Measurements from ENCODE around the gene MXRA7. TPM values are rescaled to one million over a fixed set of nuclear protein-coding genes. Genes with fewer than 3 reads are reported as not detected.
"Not testable (repeated sequence)": the region's sequence is repeated elsewhere in the genome, so short reads cannot be mapped to it uniquely, and the experiment has no call there.

The MXRA7 gene
- total RNA-seq, 1 experiment from 2014 or later = 30.8 TPM

- DNase-seq (ENCODE audit: extremely low read depth, low read depth) = peak; percentile 59
Measured at GRCh38 chr17:76736349-76737081, 25.8 kb upstream of the MXRA7 start.

- DNase-seq (ENCODE audit: extremely low read depth, low read depth) = no peak
Measured at GRCh38 chr17:76735586-76736348, 25.0 kb upstream of the MXRA7 start.

DNA sequence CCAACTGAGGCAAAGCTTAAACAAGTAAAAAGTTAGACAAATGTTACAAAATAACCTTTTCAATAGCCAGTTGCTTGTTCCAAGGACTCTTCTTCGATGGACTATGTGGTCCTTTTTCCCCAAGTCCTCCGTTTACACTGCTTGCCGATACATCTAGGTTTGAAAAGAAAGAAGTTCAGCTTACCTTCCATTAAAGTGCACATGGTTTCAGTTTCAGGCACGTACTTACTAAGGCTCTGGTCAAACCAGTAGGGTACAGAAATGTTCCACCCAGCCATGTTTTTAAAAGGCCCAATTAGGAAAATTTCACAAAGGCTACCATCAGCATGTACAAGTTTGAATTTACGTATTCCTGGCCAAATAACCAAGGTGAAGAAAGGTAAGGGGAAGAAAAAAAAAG, 24.2 kb upstream of the MXRA7 start:
- no peak for DNase-seq (ENCODE audit: extremely low read depth, low read depth)

DNA sequence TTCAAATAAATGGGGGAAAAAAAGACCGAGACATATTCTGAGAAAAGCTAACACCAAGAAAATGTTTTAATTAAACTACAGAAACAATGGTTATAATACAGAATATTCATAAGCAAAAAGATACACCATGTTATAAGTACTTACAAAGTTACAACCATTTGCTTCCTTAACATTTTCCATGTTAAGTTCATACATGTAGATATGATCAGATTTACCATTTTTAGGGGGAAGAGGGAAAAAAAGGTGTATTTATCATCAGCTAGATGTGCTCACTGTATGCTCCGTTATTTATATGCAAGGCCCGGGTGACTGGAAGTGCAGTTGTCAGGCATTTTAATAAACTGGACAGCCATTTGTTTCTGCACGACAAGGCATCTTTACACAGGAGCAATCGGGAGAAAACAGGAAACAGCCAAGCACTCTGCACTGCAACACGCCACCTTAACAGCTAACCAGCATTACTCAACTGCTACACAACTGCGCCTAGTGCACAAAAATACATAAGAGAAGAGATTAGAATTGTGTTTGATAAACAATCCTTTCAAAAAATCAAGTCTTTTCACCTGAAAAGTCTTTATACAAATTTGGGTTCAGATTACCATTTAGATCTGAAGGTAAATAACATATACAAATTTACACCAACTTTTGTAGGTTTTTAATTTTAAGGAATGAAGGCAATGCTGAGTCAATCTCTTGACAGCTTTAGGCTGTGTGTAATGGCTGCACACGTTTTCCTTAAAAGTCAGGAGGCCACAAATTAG, 23.5 kb upstream of the MXRA7 start:
- DNase-seq (ENCODE audit: extremely low read depth, low read depth) = no peak

GRCh38 chr17:76733618-76733957, 22.8 kb upstream of the MXRA7 start:
- DNase-seq (ENCODE audit: extremely low read depth, low read depth) = no peak

- DNase-seq (ENCODE audit: extremely low read depth, low read depth) = no peak
Measured at GRCh38 chr17:76732734-76733617, 22.2 kb upstream of the MXRA7 start.

- not testable (repeated sequence) for DNase-seq (ENCODE audit: extremely low read depth, low read depth)
Measured at GRCh38 chr17:76731800-76732733, 21.3 kb upstream of the MXRA7 start.

- no peak for DNase-seq (ENCODE audit: extremely low read depth, low read depth)
Measured at GRCh38 chr17:76727745-76728456, 17.1 kb upstream of the MXRA7 start.

DNA sequence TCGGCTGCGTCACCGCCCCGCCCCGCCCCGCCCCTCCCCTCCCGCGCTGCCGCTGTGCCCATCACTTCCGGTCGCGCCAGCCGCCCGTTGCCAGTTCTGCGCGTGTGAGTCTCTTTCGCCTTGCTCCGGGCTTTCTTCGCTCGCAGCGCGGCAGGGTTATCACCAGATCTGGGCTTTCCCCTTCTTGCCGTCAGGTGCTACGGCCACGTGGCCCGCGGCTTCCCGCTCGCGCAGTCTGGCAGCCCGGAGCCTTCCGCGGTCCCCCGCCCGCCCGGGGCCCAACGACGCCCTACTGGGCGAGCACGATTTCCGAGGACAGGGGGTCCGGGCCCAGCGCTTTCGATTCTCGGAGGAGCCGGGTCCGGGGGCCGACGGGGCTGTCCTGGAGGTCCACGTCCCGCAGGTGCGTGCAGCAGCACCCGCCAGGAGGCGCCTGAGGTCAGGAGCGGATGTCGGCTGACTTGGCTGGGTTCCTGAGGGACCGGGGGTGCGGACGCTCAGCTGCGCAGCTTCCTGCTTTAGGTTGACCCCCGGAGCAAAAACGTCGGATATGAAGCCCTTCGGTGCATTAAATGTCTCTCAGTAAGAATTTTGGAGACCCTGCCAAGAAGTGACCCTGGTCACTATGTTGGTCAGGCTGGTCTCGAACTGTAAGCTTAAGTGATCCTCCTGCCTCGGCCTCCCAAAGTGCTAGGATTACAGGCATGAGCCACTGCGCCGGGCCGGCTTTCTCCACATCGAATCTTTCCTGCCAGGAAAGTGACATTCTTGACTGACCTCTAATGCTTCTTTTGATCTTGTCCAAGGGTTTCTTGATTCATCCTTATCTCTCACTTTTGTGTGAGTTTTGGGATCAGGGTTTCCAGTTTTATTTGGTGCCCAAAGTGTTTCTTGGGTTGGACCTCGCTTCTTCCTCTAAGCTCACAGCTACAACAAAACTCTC, 16.3 kb upstream of the MXRA7 start, which contains the start of gene METTL23:
Gene METTL23 (plus strand): TSS at position 64 of the 943 bp plus-strand sequence. CDS start 2,872 bp downstream, outside the sequence.
- peak; percentile 49 for DNase-seq (ENCODE audit: extremely low read depth, low read depth)

DNA sequence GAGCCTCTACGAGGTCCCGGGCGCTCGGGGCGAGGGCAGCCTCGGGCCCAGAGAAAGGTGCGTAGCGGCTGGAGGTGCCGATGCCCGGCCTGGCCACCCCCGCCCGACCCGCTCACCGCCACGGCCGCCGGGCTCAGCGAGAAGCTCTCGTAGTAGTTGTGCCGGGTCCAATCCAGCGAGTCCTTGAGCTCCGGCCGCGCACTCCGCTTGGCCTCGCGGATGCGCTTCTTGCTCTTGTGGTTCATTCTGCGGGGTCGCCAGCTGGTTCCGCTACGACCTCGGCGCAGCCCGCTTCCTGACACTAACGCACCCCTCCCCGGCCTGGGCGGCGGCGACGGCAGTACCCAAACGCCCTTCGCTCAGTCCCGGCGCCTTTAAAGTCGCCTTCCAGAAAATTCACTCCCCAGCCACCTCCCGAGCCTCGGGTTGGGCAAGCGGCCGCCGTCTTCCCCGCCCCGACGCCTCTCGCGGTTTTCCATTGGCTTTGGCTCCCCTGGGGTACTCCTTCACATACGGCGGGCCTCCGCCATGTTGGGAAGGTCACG, 15.5 kb upstream of the MXRA7 start, which contains the start of gene JMJD6:
Gene JMJD6 (minus strand): TSS at position 376 of the 545 bp plus-strand sequence. CDS start 131 bp downstream, at position 245.
- peak; percentile 93 for DNase-seq (ENCODE audit: extremely low read depth, low read depth)

DNA sequence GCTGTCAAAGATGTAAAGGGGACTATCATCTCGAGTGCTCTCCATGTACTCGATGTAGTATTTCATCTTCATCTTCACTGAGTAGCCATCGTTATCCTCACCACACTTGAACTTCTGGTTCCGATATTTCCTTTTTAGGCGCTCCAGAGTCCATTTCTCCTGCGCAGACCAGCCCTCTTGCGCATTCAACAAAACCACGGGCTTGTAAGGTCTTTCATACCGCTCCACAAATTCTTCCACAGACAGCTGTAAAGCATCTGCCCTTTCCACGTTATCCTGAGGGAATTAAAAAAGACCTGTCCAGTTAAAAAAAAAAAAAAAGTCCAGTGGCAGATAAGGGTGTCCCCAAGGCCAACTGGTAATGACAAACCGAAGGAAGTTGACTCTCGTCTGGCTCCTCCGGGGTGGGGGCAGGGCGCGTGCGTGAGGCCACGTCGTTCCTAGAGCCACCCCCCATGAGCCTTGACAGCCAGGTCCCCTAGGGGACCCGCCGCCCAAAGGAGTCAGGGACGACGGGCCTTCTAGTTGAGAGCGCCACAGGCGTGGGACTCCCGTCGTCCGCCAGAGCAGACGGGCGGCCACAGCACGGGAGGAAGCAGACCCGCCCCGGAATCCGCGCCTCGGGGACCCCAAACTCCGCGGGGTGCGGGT, 14.9 kb upstream of the MXRA7 start:
- DNase-seq (ENCODE audit: extremely low read depth, low read depth) = no peak

DNA sequence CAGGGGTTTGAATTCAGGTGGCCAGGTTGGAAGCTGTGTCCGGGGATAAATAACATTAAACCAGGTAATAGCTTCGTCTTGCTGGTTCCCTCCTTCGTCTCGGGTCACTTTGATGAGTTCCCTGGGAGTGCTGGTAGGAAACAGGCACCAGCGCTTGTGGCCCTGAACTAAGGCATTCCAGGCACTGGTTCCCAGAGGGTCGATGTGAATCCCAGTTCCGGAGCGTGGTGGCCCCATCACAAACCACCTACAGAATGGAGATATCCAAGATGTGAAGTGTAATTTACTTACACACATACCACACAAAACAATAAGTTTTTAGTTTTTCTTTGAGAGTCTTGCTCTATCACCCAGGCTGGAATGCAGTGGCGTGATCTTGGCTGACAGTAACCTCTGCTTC, 13.0 kb upstream of the MXRA7 start:
- DNase-seq (ENCODE audit: extremely low read depth, low read depth) = no peak

GRCh38 chr17:76722977-76723376, 12.2 kb upstream of the MXRA7 start:
- not testable (repeated sequence) for DNase-seq (ENCODE audit: extremely low read depth, low read depth)

- no peak for DNase-seq (ENCODE audit: extremely low read depth, low read depth)
Measured at GRCh38 chr17:76722279-76722678, 11.5 kb upstream of the MXRA7 start.

- DNase-seq (ENCODE audit: extremely low read depth, low read depth) = no peak
Measured at GRCh38 chr17:76721463-76721862, 10.7 kb upstream of the MXRA7 start.

DNA sequence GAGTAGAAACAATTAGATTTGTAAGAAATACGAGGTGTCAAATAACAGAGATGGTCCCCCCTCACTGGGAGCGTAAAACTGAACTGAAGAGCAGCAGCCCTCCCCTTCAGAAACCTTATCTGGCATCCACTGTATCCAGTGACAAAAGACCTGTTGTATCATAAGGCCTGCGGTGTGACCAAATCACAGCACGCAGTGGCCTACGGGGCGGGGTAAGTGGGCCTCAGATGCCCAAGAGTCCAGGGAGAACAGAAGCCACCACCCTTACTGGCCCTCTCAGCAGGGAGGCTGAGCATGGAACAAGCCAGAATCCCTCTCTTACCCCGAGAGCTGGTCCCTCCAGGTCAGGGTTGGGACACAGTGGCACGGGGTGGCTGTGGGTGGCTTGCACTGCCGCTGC, 10.2 kb upstream of the MXRA7 start:
- DNase-seq (ENCODE audit: extremely low read depth, low read depth) = no peak

- no peak for DNase-seq (ENCODE audit: extremely low read depth, low read depth)
Measured at GRCh38 chr17:76720211-76720610, 9.4 kb upstream of the MXRA7 start.

Data from NCI-H460 (cell line).